VCaP (cell line): ENCODE data around the gene FCN2.

Experiments
- H3K27ac ChIP-seq: fragments of 450-650 bp; 2 replicates; pipeline ENCODE4 v1.5.1; 2017
- TF ChIP-seq, protein P1 (sequence below): fragments of 450-650 bp; conservative IDR thresholded peaks from 2 replicates; pipeline ENCODE4 v1.5.1; 2017; ENCODE audit warnings: mild to moderate bottlenecking, moderate library complexity

Gene FCN2

DNA sequence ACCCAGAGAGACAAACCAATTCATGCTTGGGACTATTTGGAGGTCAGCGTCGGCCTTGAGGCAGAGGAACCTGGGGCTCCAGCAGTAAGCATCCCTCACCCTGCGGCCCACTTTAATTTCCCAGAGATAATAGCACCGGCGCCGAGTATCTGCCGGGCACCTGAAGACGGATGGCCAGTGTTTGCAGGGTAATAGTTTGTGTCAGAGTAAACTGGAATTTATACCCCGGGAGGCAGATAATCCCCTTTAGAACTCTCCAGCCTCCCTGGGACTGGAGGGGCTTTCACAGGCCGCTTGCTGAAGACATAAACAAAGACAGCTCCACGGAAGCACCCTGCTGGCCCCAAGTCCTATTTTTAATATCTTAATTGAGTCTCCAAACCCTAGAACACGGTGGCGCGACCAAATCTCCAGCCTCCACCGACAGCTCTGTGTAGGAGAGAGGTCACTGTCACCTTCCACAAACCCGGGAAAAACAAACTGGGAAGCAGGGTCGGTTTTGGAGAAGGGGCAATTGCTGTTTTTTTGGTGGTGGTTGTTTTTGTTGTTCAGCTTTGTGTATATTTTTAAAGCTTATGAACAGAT is 54.5 kb downstream of the FCN2 start:
- no peak overlapping the region for H3K27ac ChIP-seq
- TF ChIP-seq, protein P1, sequence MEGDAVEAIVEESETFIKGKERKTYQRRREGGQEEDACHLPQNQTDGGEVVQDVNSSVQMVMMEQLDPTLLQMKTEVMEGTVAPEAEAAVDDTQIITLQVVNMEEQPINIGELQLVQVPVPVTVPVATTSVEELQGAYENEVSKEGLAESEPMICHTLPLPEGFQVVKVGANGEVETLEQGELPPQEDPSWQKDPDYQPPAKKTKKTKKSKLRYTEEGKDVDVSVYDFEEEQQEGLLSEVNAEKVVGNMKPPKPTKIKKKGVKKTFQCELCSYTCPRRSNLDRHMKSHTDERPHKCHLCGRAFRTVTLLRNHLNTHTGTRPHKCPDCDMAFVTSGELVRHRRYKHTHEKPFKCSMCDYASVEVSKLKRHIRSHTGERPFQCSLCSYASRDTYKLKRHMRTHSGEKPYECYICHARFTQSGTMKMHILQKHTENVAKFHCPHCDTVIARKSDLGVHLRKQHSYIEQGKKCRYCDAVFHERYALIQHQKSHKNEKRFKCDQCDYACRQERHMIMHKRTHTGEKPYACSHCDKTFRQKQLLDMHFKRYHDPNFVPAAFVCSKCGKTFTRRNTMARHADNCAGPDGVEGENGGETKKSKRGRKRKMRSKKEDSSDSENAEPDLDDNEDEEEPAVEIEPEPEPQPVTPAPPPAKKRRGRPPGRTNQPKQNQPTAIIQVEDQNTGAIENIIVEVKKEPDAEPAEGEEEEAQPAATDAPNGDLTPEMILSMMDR: no peak

DNA sequence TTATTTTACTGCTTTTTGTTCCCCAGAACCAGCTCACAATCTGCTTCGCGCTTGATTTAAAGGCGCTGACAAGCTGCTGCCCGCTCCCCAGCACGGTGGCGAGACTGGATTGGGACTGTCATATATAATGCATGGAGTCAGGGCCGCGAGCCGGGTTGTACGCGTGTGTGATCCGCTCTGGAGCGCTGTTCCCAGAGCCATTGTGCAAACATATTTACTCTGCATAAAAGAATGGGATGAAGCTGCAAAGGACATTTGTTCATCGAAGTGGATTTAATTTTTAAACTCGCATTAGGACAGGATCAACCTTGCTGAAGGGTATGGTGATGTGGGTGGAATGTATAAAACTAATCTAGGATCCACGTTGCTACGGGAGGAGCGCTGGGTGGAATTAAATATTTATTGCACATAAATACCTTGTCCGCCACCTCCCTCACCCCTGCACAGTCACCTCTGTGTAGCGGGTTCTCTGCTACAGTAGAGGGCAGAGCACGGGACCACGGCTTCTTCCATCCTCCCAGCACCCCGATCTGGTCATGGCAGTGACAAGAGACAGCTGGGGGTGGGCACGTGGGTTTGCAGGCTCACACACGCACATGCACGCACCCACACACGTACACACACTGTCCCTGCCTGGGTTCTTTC is 55.2 kb downstream of the FCN2 start:
- TF ChIP-seq, protein P1: no peak
- H3K27ac ChIP-seq: no peak overlapping the region

DNA sequence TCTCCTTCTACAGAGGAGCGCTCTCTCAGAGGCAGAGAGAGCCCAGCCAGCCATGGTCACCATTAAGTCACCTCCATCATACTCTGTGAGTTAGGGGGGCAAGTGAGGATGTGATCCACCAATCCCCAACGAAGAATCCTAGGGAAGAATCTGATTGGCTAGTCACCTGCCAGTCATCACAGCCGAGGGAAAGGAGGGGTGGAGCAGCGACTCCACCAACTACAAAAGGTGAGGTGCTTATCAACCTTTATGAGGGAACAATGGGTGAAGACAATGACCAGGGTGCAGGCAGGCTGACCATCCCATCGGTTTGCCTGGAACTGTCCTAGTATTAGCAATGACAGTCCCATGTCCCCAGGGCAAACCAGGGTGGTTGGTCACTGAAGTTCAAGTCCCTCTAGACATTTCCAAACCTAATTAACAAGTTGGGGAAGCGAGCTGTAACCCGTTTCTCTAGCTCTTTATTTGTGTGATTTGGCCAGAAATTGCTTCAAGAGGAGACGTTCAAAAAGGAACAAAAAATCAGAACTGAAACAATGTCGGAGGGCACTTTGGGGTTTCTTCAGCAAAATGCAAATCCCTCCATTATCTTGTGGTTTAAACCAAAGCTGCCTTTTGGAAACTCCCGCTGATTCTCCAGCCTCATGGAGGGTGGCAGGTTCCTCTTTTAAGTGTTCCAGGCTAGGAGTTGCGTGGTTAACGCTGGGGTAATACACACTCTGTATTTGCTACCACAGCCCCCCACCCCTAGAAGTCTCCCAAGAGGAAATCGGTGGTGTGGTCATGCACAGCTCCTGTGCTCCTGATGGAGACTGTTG is 55.9 kb downstream of the FCN2 start:
- TF ChIP-seq, protein P1: no peak
- no peak overlapping the region for H3K27ac ChIP-seq
